WTC11 (cell line): Measurements from ENCODE around the gene SLC43A3. TPM values are rescaled to one million over a fixed set of nuclear protein-coding genes. Genes with fewer than 3 reads are reported as not detected.

Experiments
- ATAC-seq: fragments of 200-7000 bp; cut with Tn5 transposase; 2 replicates; pipeline ENCODE4 v1.10.0; 2021; ENCODE audit warnings: mild to moderate bottlenecking, moderate library complexity
- CTCF ChIA-PET: fragments of 300-600 bp; sonication (Branson Sonifier 250); formaldehyde crosslinking; loops from one replicate; lab custom pipeline; 2021; ENCODE audit warnings: antibody characterized with exemption; lab: Charles Lee
- POLR2A ChIA-PET: fragments of 350-600 bp; sonication (Branson Sonifier 250); formaldehyde crosslinking; loops from one replicate; lab custom pipeline; 2021; ENCODE audit warnings: antibody characterized with exemption; lab: Charles Lee
- DNase-seq: peaks from one replicate; pipeline ENCODE4 v3.0.0; 2021; ENCODE audit warnings: low spot score
- H3K27ac Mint-ChIP-seq: 2 replicates; pipeline ENCODE4 v1.8.0; 2021; ENCODE audit warnings: mixed read lengths
- H3K27me3 Mint-ChIP-seq: 2 replicates; pipeline ENCODE4 v1.8.0; 2021; ENCODE audit warnings: low read depth, mild to moderate bottlenecking, moderate library complexity, mixed read lengths
- H3K36me3 Mint-ChIP-seq: 2 replicates; pipeline ENCODE4 v1.8.0; 2021; ENCODE audit warnings: mixed read lengths
- H3K4me1 Mint-ChIP-seq: 2 replicates; pipeline ENCODE4 v1.8.0; 2022; ENCODE audit warnings: mixed read lengths
- H3K4me3 Mint-ChIP-seq: 2 replicates; pipeline ENCODE4 v1.8.0; 2021; ENCODE audit warnings: mild to moderate bottlenecking, moderate library complexity, mixed read lengths
- H3K9me3 Mint-ChIP-seq: 2 replicates; pipeline ENCODE4 v1.8.0; 2021; ENCODE audit warnings: mixed read lengths
- ATF1 ChIP-seq: sonication (generic); formaldehyde crosslinking; IDR thresholded peaks from 2 replicates; pipeline ENCODE4 v1.8.1; 2023; ENCODE audit warnings: mild to moderate bottlenecking, moderate library complexity, missing genetic modification reagents
- ATF6 ChIP-seq: sonication (generic); formaldehyde crosslinking; IDR thresholded peaks from 2 replicates; pipeline ENCODE4 v1.8.1; 2023; ENCODE audit warnings: mild to moderate bottlenecking, missing genetic modification reagents
- CBFB ChIP-seq: sonication (generic); formaldehyde crosslinking; IDR thresholded peaks from 2 replicates; pipeline ENCODE4 v1.8.1; 2022; ENCODE audit warnings: mild to moderate bottlenecking, low read depth, missing genetic modification reagents
- CREM ChIP-seq: sonication (generic); formaldehyde crosslinking; IDR thresholded peaks from 2 replicates; pipeline ENCODE4 v1.8.1; 2022; ENCODE audit warnings: mild to moderate bottlenecking, missing genetic modification reagents, moderate library complexity
- E2F1 ChIP-seq: sonication (generic); formaldehyde crosslinking; IDR thresholded peaks from 2 replicates; pipeline ENCODE4 v1.8.0; 2022; ENCODE audit warnings: mild to moderate bottlenecking, missing genetic modification reagents
- ELF4 ChIP-seq: sonication (generic); formaldehyde crosslinking; IDR thresholded peaks from 2 replicates; pipeline ENCODE4 v1.8.1; 2022; ENCODE audit warnings: low read depth, mild to moderate bottlenecking, moderate library complexity, missing genetic modification reagents
- ERG ChIP-seq: fragments of 250-450 bp; sonication (Bioruptor Pico); IDR thresholded peaks from 2 replicates; pipeline ENCODE4 v1.8.0; 2021; ENCODE audit warnings: mild to moderate bottlenecking
- IRF2 ChIP-seq: sonication (generic); formaldehyde crosslinking; IDR thresholded peaks from 2 replicates; pipeline ENCODE4 v1.8.0; 2022; ENCODE audit warnings: low read depth, missing genetic modification reagents, borderline replicate concordance
- JUN ChIP-seq: sonication (generic); formaldehyde crosslinking; IDR thresholded peaks from 2 replicates; pipeline ENCODE4 v1.8.0; 2023; ENCODE audit warnings: mild to moderate bottlenecking, missing genetic modification reagents
- NFATC4 ChIP-seq: fragments of 250-450 bp; sonication (Bioruptor Pico); IDR thresholded peaks from 2 replicates; pipeline ENCODE4 v1.9.0; 2021; ENCODE audit warnings: mild to moderate bottlenecking
- NR1H2 ChIP-seq: sonication (generic); formaldehyde crosslinking; IDR thresholded peaks from 2 replicates; pipeline ENCODE4 v1.9.0; 2021; ENCODE audit warnings: mild to moderate bottlenecking, moderate library complexity, missing genetic modification reagents
- OVOL2 ChIP-seq: fragments of 250-450 bp; sonication (Bioruptor Pico); IDR thresholded peaks from 2 replicates; pipeline ENCODE4 v1.9.0; 2021; ENCODE audit warnings: mild to moderate bottlenecking, borderline replicate concordance
- PRRX2 ChIP-seq: fragments of 250-450 bp; sonication (Bioruptor Pico); IDR thresholded peaks from 2 replicates; pipeline ENCODE4 v1.8.0; 2021; ENCODE audit warnings: mild to moderate bottlenecking
- RELA ChIP-seq: sonication (generic); formaldehyde crosslinking; IDR thresholded peaks from 2 replicates; pipeline ENCODE4 v1.8.1; 2022; ENCODE audit warnings: missing genetic modification reagents, mild to moderate bottlenecking, borderline replicate concordance
- SMAD3 ChIP-seq: sonication (generic); formaldehyde crosslinking; IDR thresholded peaks from 2 replicates; pipeline ENCODE4 v1.8.0; 2022; ENCODE audit warnings: missing genetic modification reagents, mild to moderate bottlenecking, borderline replicate concordance
- SMAD4 ChIP-seq: sonication (generic); formaldehyde crosslinking; IDR thresholded peaks from 2 replicates; pipeline ENCODE4 v1.8.0; 2022; ENCODE audit warnings: mild to moderate bottlenecking, missing genetic modification reagents
- TCF7 ChIP-seq: sonication (generic); formaldehyde crosslinking; IDR thresholded peaks from 2 replicates; pipeline ENCODE4 v1.8.0; 2022; ENCODE audit warnings: mild to moderate bottlenecking, low read depth, missing genetic modification reagents, moderate library complexity
- TEAD1 ChIP-seq: sonication (generic); formaldehyde crosslinking; IDR thresholded peaks from 2 replicates; pipeline ENCODE4 v1.8.0; 2022; ENCODE audit warnings: mild to moderate bottlenecking, missing genetic modification reagents
- TP53 ChIP-seq: sonication (generic); formaldehyde crosslinking; IDR thresholded peaks from 2 replicates; pipeline ENCODE4 v1.8.1; 2023; ENCODE audit warnings: mild to moderate bottlenecking, missing genetic modification reagents
- ZBTB21 ChIP-seq: sonication (generic); formaldehyde crosslinking; IDR thresholded peaks from 2 replicates; pipeline ENCODE4 v1.8.1; 2023; ENCODE audit warnings: mild to moderate bottlenecking, missing genetic modification reagents, borderline replicate concordance
- ZBTB43 ChIP-seq: sonication (generic); formaldehyde crosslinking; IDR thresholded peaks from 2 replicates; pipeline ENCODE4 v1.8.1; 2023; ENCODE audit warnings: mild to moderate bottlenecking, missing genetic modification reagents
- ZNF423 ChIP-seq: fragments of 250-450 bp; sonication (Bioruptor Pico); IDR thresholded peaks from 2 replicates; pipeline ENCODE4 v2.1.2; 2022; ENCODE audit warnings: mild to moderate bottlenecking, moderate library complexity
- total RNA-seq: library from RNA; stranded (reverse); gene quantifications from 3 replicates; pipeline ENCODE4 v1.2.3, GENCODE V29; 2021

SLC43A3 gene
- total RNA-seq, 1 experiment from 2014 or later: 22.6 TPM

GRCh38 chr11:57386178-57386940 lies 40.6 kb downstream of the SLC43A3 start:
- no peak overlapping the region for H3K27ac Mint-ChIP-seq
- POLR2A ChIA-PET: no interaction called here
- peaks cover 30% of the 10 kb centered on the region for H3K27me3 Mint-ChIP-seq

GRCh38 chr11:57380975-57381374 lies 45.9 kb downstream of the SLC43A3 start, which contains the start of gene PRG3:
TSS of gene PRG3 (minus strand) at chr11:57381150. CDS start at chr11:57380708, 442 bp downstream.
- no peak for TF ChIP-seq CBFB
- no peak for TF ChIP-seq ERG (CRISPR knock-in tag)
- no peak for TF ChIP-seq ATF6 (CRISPR knock-in tag)
- no peak for TF ChIP-seq CREM (CRISPR knock-in tag)
- TF ChIP-seq ELF4 (CRISPR knock-in tag): no peak
- TF ChIP-seq JUN (CRISPR knock-in tag): no peak
- TF ChIP-seq ZNF423 (CRISPR knock-in tag): no peak
- no peak for TF ChIP-seq ATF1 (CRISPR knock-in tag)
- no peak for TF ChIP-seq RELA
- TF ChIP-seq OVOL2 (CRISPR knock-in tag): no peak
- TF ChIP-seq SMAD4 (CRISPR knock-in tag): no peak
- no peak for TF ChIP-seq TCF7
- TF ChIP-seq NR1H2 (CRISPR knock-in tag): no peak
- no peak within 1 kb of the TSS for H3K4me3 Mint-ChIP-seq

More at GRCh38 chr11:57386178-57386940, 40.6 kb downstream of the SLC43A3 start:
- TF ChIP-seq TP53 (CRISPR knock-in tag) (no peak), IRF2 (CRISPR knock-in tag) (no peak), PRRX2 (CRISPR knock-in tag) (no peak), NFATC4 (CRISPR knock-in tag) (no peak), ZBTB43 (CRISPR knock-in tag) (no peak), ZBTB21 (CRISPR knock-in tag) (no peak), ERG (CRISPR knock-in tag) (no peak), SMAD3 (CRISPR knock-in tag) (no peak), E2F1 (no peak), TEAD1 (no peak), CBFB (no peak)
- TF ChIP-seq, all 79 proteins: peak for 0
- no peak for DNase-seq
- no peak overlapping the region for H3K4me3 Mint-ChIP-seq
- H3K36me3 Mint-ChIP-seq: no peaks in the 10 kb centered on the region
- no peaks in the 10 kb centered on the region for H3K4me1 Mint-ChIP-seq
- no peak for ATAC-seq
- H3K9me3 Mint-ChIP-seq: no peaks in the 10 kb centered on the region
- CTCF ChIA-PET: interaction anchor here (1.3 kb wide), 1 partner anchor 107 kb away, joined by 3 read pairs; no protein-coding TSS in a partner anchor

More at GRCh38 chr11:57380975-57381374, 45.9 kb downstream of the SLC43A3 start, which contains the start of gene PRG3:
- POLR2A ChIA-PET: interaction anchor here (0.7 kb wide), 1 partner anchor 98 kb away, joined by 4 read pairs; no protein-coding TSS in a partner anchor
- peaks cover 2% of the 10 kb centered on the region; the same call in 1 of the 2 replicates for H3K4me1 Mint-ChIP-seq
- no peak within 1 kb of the TSS for H3K27ac Mint-ChIP-seq
- H3K9me3 Mint-ChIP-seq: no peaks in the 10 kb centered on the region
- H3K36me3 Mint-ChIP-seq: no peaks in the 10 kb centered on the region
- CTCF ChIA-PET: interaction anchor here (0.7 to 2.6 kb wide), 5 partner anchors 18 to 78 kb away, joined by 3 to 22 read pairs (median 3); no protein-coding TSS in a partner anchor
- H3K27me3 Mint-ChIP-seq: peaks cover 39% of the 10 kb centered on the region
- no peak for DNase-seq
- ATAC-seq: no peak
